Glutamatergic neuron (in vitro differentiated cells): ENCODE results near the gene MEF2D. TPM values are rescaled to one million over a fixed set of nuclear protein-coding genes. Genes with fewer than 3 reads are reported as not detected.

Source experiments
- DNase-seq: peaks from one replicate; pipeline ENCODE4 v3.0.0; 2022
- H3K27ac Mint-ChIP-seq: one replicate; pipeline ENCODE4 v1.8.0; 2020; ENCODE audit warnings: mild to moderate bottlenecking, mixed read lengths, inconsistent platforms; ENCODE audit not compliant: unreplicated experiment
- H3K27me3 Mint-ChIP-seq: one replicate; pipeline ENCODE4 v1.8.0; 2020; ENCODE audit warnings: mild to moderate bottlenecking, moderate library complexity, mixed read lengths, inconsistent platforms; ENCODE audit not compliant: unreplicated experiment
- H3K36me3 Mint-ChIP-seq: one replicate; pipeline ENCODE4 v1.8.0; 2020; ENCODE audit warnings: mild to moderate bottlenecking, mixed read lengths, inconsistent platforms; ENCODE audit not compliant: unreplicated experiment
- H3K4me1 Mint-ChIP-seq: one replicate; pipeline ENCODE4 v1.8.0; 2020; ENCODE audit warnings: mild to moderate bottlenecking, low read depth, mixed read lengths, inconsistent platforms; ENCODE audit not compliant: unreplicated experiment
- H3K4me3 Mint-ChIP-seq: one replicate; pipeline ENCODE4 v1.8.0; 2020; ENCODE audit warnings: mild to moderate bottlenecking, mixed read lengths, inconsistent platforms; ENCODE audit not compliant: unreplicated experiment
- H3K9me3 Mint-ChIP-seq: one replicate; pipeline ENCODE4 v1.8.0; 2020; ENCODE audit warnings: mild to moderate bottlenecking, moderate library complexity, mixed read lengths, inconsistent platforms; ENCODE audit not compliant: unreplicated experiment
- total RNA-seq: library from RNA; stranded (reverse); fragmentation: NEBNext Ultra II Directional; extraction: Animal tissue kit (Norgen Biotek cat#: 25700); gene quantifications from one replicate; pipeline ENCODE4 v1.2.1, GENCODE V29; 2021; ENCODE audit not compliant: unreplicated experiment
- TF ChIP-seq, protein P1 (sequence below): fragments of 200-600 bp; sonication (generic); IDR thresholded peaks from one replicate; pipeline ENCODE4 v1.5.0; 2021; ENCODE audit not compliant: partially characterized antibody, unreplicated experiment

Gene MEF2D
- total RNA-seq, 1 donor from 2014 or later: 50.0 TPM

DNA sequence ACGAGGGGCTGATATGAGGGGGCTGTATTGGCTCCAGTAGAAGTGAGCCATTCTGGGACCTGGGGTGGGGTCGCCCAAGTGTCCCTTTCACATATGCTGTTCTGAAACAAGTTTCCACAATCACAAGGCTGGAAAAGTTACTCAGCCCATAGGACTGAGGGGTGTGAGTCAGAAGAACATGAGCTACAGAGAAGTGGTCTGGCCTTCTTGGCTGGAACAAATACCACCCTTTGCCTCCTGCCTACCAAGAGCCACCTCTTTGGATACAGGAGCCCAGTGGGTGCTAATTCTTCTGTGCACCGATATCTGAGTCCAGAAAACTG, 42.4 kb downstream of the MEF2D start:
- Mint-ChIP-seq H3K9me3 (peaks cover 2% of the 10 kb centered on the region), H3K4me3 (no peak overlapping the region), H3K36me3 (no peaks in the 10 kb centered on the region), H3K4me1 (no peaks in the 10 kb centered on the region), H3K27ac (no peak overlapping the region), H3K27me3 (no peaks in the 10 kb centered on the region)
- TF ChIP-seq, protein P1, sequence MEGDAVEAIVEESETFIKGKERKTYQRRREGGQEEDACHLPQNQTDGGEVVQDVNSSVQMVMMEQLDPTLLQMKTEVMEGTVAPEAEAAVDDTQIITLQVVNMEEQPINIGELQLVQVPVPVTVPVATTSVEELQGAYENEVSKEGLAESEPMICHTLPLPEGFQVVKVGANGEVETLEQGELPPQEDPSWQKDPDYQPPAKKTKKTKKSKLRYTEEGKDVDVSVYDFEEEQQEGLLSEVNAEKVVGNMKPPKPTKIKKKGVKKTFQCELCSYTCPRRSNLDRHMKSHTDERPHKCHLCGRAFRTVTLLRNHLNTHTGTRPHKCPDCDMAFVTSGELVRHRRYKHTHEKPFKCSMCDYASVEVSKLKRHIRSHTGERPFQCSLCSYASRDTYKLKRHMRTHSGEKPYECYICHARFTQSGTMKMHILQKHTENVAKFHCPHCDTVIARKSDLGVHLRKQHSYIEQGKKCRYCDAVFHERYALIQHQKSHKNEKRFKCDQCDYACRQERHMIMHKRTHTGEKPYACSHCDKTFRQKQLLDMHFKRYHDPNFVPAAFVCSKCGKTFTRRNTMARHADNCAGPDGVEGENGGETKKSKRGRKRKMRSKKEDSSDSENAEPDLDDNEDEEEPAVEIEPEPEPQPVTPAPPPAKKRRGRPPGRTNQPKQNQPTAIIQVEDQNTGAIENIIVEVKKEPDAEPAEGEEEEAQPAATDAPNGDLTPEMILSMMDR: no peak
- DNase-seq: no peak

DNA sequence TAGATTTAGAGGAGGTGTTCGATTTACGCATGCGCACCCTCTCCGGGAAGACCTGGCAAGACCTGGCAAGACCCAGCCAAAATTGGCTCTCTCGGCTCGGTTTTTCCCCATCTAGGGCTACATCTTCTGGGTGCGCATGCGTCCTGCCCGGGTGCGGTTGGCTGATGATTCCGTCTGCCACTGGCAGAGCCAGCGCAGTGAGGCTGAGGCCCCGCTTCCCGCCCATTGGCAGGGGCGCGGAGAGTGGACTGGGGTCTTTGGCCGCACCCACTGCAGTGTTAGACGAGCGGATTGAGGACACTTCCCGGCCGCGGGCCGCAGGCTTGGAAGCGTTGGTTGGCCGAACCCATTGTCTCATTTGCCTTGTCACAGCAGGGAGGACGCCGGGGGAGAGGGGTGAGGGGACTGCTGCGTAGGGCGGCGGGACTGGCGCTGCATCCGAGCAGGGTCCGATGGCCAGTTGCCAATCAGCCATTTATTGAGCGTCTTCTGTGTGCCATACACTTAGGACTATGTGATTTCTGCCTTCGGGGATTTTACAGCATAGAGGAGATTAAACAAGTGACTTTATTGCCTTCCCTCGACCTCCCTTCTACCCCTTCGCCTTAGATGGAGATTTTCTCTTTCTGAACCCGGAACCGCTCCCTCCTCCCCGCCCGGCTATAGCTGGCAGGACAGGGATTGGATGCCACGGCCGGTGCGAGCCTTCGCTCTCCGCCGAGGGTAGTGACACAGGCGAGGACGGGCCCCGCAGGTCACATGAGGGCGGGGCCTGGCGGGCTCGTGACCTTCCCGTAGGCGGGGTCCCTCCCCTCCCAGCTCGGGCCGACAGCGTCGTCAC, 43.7 kb downstream of the MEF2D start:
- peaks cover 2% of the 10 kb centered on the region for H3K9me3 Mint-ChIP-seq
- H3K4me1 Mint-ChIP-seq: no peaks in the 10 kb centered on the region
- H3K27me3 Mint-ChIP-seq: no peaks in the 10 kb centered on the region
- DNase-seq: peak; percentile 97
- TF ChIP-seq, protein P1: peak; percentile 2
- peak overlapping the region; percentile 92 for H3K4me3 Mint-ChIP-seq
- peak overlapping the region; percentile 97 for H3K27ac Mint-ChIP-seq
- no peaks in the 10 kb centered on the region for H3K36me3 Mint-ChIP-seq

DNA sequence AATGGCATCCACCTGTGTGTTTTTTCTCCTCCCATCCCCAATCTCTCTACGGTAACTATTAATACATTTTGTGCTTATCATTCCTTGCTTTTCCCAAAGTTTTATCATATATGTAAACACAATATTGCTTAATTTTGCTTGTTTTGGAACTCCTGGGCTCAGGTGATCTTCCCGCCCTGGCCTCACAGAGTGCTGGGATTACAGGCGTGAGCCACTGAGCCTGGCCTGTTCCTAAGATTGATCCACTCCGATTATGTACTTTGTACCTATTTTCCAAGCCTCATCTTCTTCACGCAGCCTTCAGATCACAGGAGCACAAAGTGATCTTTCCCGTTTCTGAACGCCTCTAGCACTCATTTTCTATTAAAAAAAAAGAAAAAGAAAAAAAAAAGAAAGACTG, 45.2 kb downstream of the MEF2D start:
- Mint-ChIP-seq H3K9me3 (peaks cover 2% of the 10 kb centered on the region), H3K27ac (peak overlapping the region; percentile 33), H3K27me3 (no peaks in the 10 kb centered on the region), H3K36me3 (no peaks in the 10 kb centered on the region), H3K4me1 (no peaks in the 10 kb centered on the region), H3K4me3 (peak overlapping the region; percentile 21)
- TF ChIP-seq, protein P1: no peak
- DNase-seq: no peak

DNA sequence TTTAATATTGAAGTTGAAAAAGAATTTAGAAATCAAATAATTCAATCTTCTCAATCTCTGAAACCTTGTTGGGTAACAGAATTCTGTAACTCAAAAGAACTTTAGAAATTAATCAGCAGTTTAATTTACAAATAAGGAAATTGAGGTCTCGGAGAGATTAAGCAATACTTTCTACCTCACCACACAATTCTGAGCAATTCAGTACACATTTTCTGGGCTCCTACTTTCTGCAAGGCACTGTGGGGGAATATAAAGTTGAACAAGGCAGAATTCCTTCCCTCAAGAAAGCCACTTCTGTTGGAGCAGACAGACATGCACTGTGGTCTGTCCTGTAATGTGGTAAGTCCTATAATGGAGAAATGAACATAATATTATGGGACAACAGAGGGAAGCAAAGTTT, 47.7 kb downstream of the MEF2D start:
- Mint-ChIP-seq H3K36me3 (no peaks in the 10 kb centered on the region), H3K27ac (no peak overlapping the region), H3K27me3 (no peaks in the 10 kb centered on the region), H3K4me1 (no peaks in the 10 kb centered on the region), H3K9me3 (peaks cover 2% of the 10 kb centered on the region), H3K4me3 (no peak overlapping the region)
- no peak for DNase-seq
- TF ChIP-seq, protein P1: no peak

DNA sequence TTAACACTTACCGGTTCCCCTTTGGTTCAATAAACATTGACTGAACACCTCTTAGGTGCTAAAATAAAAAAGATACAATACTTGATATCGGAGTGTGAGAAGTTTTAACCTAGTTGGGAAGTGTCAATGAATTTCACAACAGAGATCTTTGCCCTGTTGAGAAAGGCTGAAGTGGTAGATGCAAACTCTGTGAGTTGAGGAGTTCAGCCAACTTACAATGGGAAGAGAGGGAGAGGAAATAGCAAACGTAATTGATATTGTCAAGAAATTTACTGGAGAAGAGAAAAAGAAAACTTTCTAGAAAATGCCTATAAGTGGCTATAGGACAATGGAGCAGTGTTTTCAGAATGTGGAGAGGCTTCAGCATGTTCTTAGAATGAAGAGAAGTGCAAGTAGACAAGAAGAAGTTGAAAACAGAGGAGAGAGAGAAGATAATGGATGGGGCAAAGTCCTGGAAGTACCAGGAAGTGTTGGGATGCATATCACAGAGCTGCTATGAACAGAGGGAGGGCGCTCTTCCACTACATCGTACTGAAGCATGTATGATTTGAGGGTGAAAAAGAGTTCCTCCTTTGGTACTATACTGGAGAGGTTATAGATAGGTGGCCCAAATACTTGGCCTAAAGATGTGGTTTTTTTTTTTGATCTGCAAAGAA, 48.9 kb downstream of the MEF2D start:
- Mint-ChIP-seq H3K9me3 (peaks cover 2% of the 10 kb centered on the region), H3K4me3 (no peak overlapping the region), H3K27me3 (no peaks in the 10 kb centered on the region), H3K27ac (no peak overlapping the region), H3K36me3 (no peaks in the 10 kb centered on the region), H3K4me1 (no peaks in the 10 kb centered on the region)
- no peak for DNase-seq
- TF ChIP-seq, protein P1: no peak
